Breast epithelium (tissue), 4 donors: ENCODE measurements around the gene OGFOD1. TPM values are rescaled to one million over a fixed set of nuclear protein-coding genes. Genes with fewer than 3 reads are reported as not detected.

Experiments used
- DNase-seq, 2 donors: peaks; one replicate each; pipeline ENCODE4 v3.0.0-alpha.2; 2019; ENCODE audit warnings: low spot score in 2 of 2
- H3K27ac ChIP-seq, 2 donors: fragments of 200-600 bp; sonication (generic) in 1 of 2; one replicate each; pipeline ENCODE4 v1.5.1; 2016 to 2019; ENCODE audit warnings: mild to moderate bottlenecking in 1 of 2
- H3K27me3 ChIP-seq, 2 donors: fragments of 200-600 bp; sonication (generic) in 1 of 2; one replicate each; pipeline versions ENCODE4 v1.5.1 to v1.6.0; 2017 to 2019; ENCODE audit warnings: control low read depth in 1 of 2, mild to moderate bottlenecking in 1 of 2
- H3K36me3 ChIP-seq: fragments of 200-600 bp; one replicate; pipeline ENCODE4 v1.5.1; 2019
- H3K4me1 ChIP-seq, 2 donors: fragments of 200-600 bp; sonication (generic); one replicate each; pipeline ENCODE4 v1.5.1; 2016 to 2019; ENCODE audit warnings: control low read depth in 1 of 2
- H3K4me3 ChIP-seq, 3 donors: fragments of 200-600 bp; sonication (generic); 1 replicate in 2 of 3; 2 replicates in 1 of 3; pipeline ENCODE4 v1.5.1; 2016 to 2019; ENCODE audit warnings: mild to moderate bottlenecking in 3 of 3, moderate library complexity in 2 of 3
- H3K9me3 ChIP-seq, 2 donors: fragments of 200-600 bp; sonication (generic) in 1 of 2; one replicate each; pipeline ENCODE4 v1.5.1; 2016 to 2019; ENCODE audit warnings: control low read depth in 1 of 2
- POLR2A ChIP-seq: fragments of 450-650 bp; IDR thresholded peaks from one replicate; pipeline ENCODE4 v1.6.1; 2016; ENCODE audit warnings: antibody characterized with exemption, mild to moderate bottlenecking, moderate library complexity
- POLR2AphosphoS5 ChIP-seq, 3 donors: sonication (generic); formaldehyde crosslinking; IDR thresholded peaks; one replicate each; pipeline ENCODE4 v1.6.1; 2017; ENCODE audit warnings: antibody characterized with exemption in 3 of 3
- intact Hi-C: fragments of 100-400 bp; cut with DNase I; formaldehyde crosslinking; loops from one replicate; pipeline ENCODE4 v1.15.1; 2023; ENCODE audit warnings: low total_unique reads
- total RNA-seq, 3 donors: library from RNA; depleted of rRNA; stranded (reverse); fragments of >200 nt; gene quantifications; one replicate each; pipeline ENCODE4 v1.1.0, GENCODE V29; 2016
- TF ChIP-seq, protein P1 (sequence below), 3 donors: fragments of 450-650 bp; IDR thresholded peaks; one replicate each; pipeline ENCODE4 v1.5.1; 2016 to 2017; ENCODE audit warnings: antibody characterized with exemption in 3 of 3, mild to moderate bottlenecking in 3 of 3, moderate library complexity in 3 of 3

Gene OGFOD1
- total RNA-seq, 3 donors from 2014 or later = 21.4 to 36.3 (median 25.2) TPM

DNA sequence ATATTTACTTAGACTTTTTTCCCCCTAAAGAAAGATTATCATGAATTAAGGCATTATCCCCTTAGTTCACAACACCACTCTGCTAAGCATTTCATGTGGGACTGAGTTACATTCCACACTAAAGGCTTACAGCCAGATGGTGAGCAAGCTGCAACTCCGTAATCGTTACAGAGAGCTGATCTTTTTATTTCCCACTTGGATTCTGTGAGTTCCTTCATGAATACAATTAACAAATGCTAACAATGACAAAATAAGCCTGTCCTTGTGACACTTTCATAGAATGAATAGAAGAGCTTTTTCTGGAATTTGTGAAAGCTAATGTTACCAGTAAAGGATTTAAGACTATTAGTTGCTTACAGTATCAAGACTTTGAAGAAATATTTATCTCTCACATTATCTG is 8.7 kb downstream of the OGFOD1 start:
- Histone ChIP-seq H3K4me3 (no peak overlapping the region), H3K36me3 (no peaks in the 10 kb centered on the region), H3K27me3 (no peaks in the 10 kb centered on the region), H3K4me1 (no peaks in the 10 kb centered on the region), H3K9me3 (no peaks in the 10 kb centered on the region), H3K27ac (no peak overlapping the region)
- TF ChIP-seq, protein P1, sequence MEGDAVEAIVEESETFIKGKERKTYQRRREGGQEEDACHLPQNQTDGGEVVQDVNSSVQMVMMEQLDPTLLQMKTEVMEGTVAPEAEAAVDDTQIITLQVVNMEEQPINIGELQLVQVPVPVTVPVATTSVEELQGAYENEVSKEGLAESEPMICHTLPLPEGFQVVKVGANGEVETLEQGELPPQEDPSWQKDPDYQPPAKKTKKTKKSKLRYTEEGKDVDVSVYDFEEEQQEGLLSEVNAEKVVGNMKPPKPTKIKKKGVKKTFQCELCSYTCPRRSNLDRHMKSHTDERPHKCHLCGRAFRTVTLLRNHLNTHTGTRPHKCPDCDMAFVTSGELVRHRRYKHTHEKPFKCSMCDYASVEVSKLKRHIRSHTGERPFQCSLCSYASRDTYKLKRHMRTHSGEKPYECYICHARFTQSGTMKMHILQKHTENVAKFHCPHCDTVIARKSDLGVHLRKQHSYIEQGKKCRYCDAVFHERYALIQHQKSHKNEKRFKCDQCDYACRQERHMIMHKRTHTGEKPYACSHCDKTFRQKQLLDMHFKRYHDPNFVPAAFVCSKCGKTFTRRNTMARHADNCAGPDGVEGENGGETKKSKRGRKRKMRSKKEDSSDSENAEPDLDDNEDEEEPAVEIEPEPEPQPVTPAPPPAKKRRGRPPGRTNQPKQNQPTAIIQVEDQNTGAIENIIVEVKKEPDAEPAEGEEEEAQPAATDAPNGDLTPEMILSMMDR (IDR thresholded peaks at IDR 0.05) = no peak
- no peak for TF ChIP-seq POLR2AphosphoS5 (IDR thresholded peaks at IDR 0.05)
- no peak for TF ChIP-seq POLR2A
- intact Hi-C loops = no loop called here
- DNase-seq = no peak

DNA sequence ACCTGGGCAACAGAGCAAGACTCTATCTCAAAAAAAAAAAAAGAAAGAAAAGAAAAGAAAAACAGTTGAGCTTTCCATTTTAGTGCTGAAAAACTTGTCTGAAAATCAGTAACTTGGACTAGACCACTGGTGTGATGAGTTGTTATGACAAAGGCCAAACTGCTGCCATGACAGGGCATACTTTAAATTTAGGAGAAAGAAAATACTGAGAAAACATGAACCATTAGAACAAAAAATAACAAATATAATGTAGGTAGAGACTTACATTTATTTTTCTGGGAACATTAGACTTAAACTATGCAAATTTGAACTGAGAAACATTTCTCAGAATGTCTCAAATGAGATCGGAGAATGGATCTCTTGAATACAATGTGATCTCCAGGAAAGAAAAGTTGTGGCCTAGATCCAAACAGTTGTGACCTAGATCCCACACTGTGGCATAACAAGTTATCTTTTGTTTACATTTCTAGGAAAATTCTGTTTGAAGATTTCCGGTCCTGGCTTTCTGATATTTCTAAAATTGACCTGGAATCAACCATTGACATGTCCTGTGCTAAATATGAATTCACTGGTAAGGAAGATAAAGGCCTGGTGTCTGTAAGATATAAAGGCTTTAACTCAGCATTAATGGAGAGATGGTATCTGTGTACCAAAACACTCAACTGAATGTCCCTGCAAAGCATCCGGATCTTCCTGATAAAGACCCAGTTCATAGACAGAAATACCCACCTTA is 10.9 kb downstream of the OGFOD1 start:
- H3K4me1 ChIP-seq = no peaks in the 10 kb centered on the region
- TF ChIP-seq POLR2AphosphoS5 (IDR thresholded peaks at IDR 0.05) = no peak
- no peak for TF ChIP-seq POLR2A
- TF ChIP-seq, protein P1 (IDR thresholded peaks at IDR 0.05) = no peak
- H3K9me3 ChIP-seq = no peaks in the 10 kb centered on the region
- no peak overlapping the region for H3K27ac ChIP-seq
- intact Hi-C loops = no loop called here
- no peak for DNase-seq
- H3K4me3 ChIP-seq = no peak overlapping the region
- H3K27me3 ChIP-seq = no peaks in the 10 kb centered on the region
- no peaks in the 10 kb centered on the region for H3K36me3 ChIP-seq

GRCh38 chr16:56463153-56463552 is 11.8 kb downstream of the OGFOD1 start:
- Histone ChIP-seq H3K4me1 (no peaks in the 10 kb centered on the region), H3K36me3 (no peaks in the 10 kb centered on the region), H3K27me3 (no peaks in the 10 kb centered on the region), H3K27ac (no peak overlapping the region), H3K9me3 (no peaks in the 10 kb centered on the region), H3K4me3 (no peak overlapping the region)
- TF ChIP-seq POLR2AphosphoS5 (IDR thresholded peaks at IDR 0.05) (no peak), POLR2A (no peak)
- TF ChIP-seq, protein P1 (IDR thresholded peaks at IDR 0.05) = no peak
- DNase-seq = no peak
- intact Hi-C loops = no loop called here

DNA sequence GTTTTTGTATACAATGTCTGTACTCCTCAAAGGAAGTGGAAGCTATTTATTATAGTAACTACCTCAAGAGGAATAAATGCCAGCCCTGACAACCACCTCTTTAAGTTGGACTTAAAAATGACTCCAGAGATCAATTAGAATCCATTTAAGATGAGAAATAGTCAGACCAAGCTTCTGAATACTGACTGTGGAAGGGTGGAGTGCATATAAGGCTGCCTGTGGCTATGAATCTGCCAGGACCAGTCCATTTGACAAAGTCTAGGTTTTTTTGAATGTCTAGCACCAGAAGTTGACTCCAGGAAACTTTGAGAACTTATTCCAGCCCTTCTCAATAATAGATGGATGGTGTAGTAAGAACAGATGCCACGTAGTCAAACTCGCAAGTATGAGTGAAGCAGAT is 15.0 kb downstream of the OGFOD1 start:
- no peaks in the 10 kb centered on the region for H3K36me3 ChIP-seq
- H3K4me3 ChIP-seq = no peak overlapping the region
- H3K9me3 ChIP-seq = no peaks in the 10 kb centered on the region
- no peak overlapping the region for H3K27ac ChIP-seq
- DNase-seq = no peak
- no peaks in the 10 kb centered on the region for H3K4me1 ChIP-seq
- intact Hi-C loops = no loop called here
- no peaks in the 10 kb centered on the region for H3K27me3 ChIP-seq
- TF ChIP-seq POLR2AphosphoS5 (IDR thresholded peaks at IDR 0.05) (no peak), POLR2A (no peak)
- TF ChIP-seq, protein P1 (IDR thresholded peaks at IDR 0.05) = no peak

- Histone ChIP-seq H3K27ac (no peak overlapping the region), H3K36me3 (no peaks in the 10 kb centered on the region), H3K4me1 (no peaks in the 10 kb centered on the region), H3K9me3 (no peaks in the 10 kb centered on the region), H3K4me3 (no peak overlapping the region), H3K27me3 (no peaks in the 10 kb centered on the region)
- TF ChIP-seq, protein P1 (IDR thresholded peaks at IDR 0.05) = no peak
- TF ChIP-seq POLR2AphosphoS5 (IDR thresholded peaks at IDR 0.05) = no peak
- no peak for TF ChIP-seq POLR2A
- DNase-seq = no peak
- intact Hi-C loops = no loop called here
Observed at GRCh38 chr16:56468800-56469199, 17.4 kb downstream of the OGFOD1 start.
